GM19025 (cell line): ENCODE results near the gene SOCS1.

Source experiments
- ATAC-seq: cut with Tn5 transposase; IDR thresholded peaks from one replicate; pipeline ENCODE4 v1.9.1; 2021; ENCODE audit warnings: mild to moderate bottlenecking, low read depth, moderate library complexity; ENCODE audit not compliant: unreplicated experiment

SOCS1 gene

GRCh38 chr16:11249233-11250061 lies 6.6 kb downstream of the SOCS1 start:
- ATAC-seq, result no peak

- ATAC-seq, result no peak
Observed at GRCh38 chr16:11248133-11248532, 7.9 kb downstream of the SOCS1 start.

- no peak for ATAC-seq
Observed at GRCh38 chr16:11245988-11246387, 10.0 kb downstream of the SOCS1 start.

GRCh38 chr16:11245222-11245737 lies 10.7 kb downstream of the SOCS1 start:
- ATAC-seq, result no peak

- no peak for ATAC-seq
Observed at GRCh38 chr16:11242658-11243057, 13.3 kb downstream of the SOCS1 start.

GRCh38 chr16:11241480-11242204 lies 14.4 kb downstream of the SOCS1 start:
- no peak for ATAC-seq

GRCh38 chr16:11240636-11241473 lies 15.1 kb downstream of the SOCS1 start:
- no peak for ATAC-seq

- no peak for ATAC-seq
Observed at GRCh38 chr16:11239644-11240632, 16.1 kb downstream of the SOCS1 start.

GRCh38 chr16:11238272-11239202 lies 17.5 kb downstream of the SOCS1 start:
- ATAC-seq, result no peak

- ATAC-seq, result no peak
Observed at GRCh38 chr16:11236461-11237254, 19.3 kb downstream of the SOCS1 start.

- no peak for ATAC-seq
Observed at GRCh38 chr16:11235703-11235991, 20.4 kb downstream of the SOCS1 start.

GRCh38 chr16:11234884-11235702 lies 20.9 kb downstream of the SOCS1 start:
- no peak for ATAC-seq

- ATAC-seq, result no peak
Observed at GRCh38 chr16:11233727-11234376, 22.2 kb downstream of the SOCS1 start.

- peak; percentile 62 for ATAC-seq
Observed at GRCh38 chr16:11232852-11233726, 22.9 kb downstream of the SOCS1 start.

GRCh38 chr16:11232302-11232851 lies 23.6 kb downstream of the SOCS1 start:
- ATAC-seq, result no peak
